Prostate gland (tissue), 2 donors: ENCODE data around the gene LRRC18. TPM values are rescaled to one million over a fixed set of nuclear protein-coding genes. Genes with fewer than 3 reads are reported as not detected.

Experiments
- DNase-seq: peaks from one replicate; pipeline ENCODE4 v3.0.0-alpha.2; 2019; ENCODE audit warnings: low spot score
- H3K27ac ChIP-seq, 2 donors: fragments of 200-600 bp; sonication (generic); 2 replicates each; pipeline ENCODE4 v1.5.1; 2017 to 2019
- H3K27me3 ChIP-seq: fragments of 200-600 bp; sonication (generic); replicated peaks from 2 replicates; pipeline ENCODE4 v1.5.1; 2019; ENCODE audit not compliant: insufficient read depth
- H3K36me3 ChIP-seq, 2 donors: fragments of 200-600 bp; sonication (generic); 1 replicate in 1 of 2; 2 replicates in 1 of 2; pipeline versions ENCODE4 v1.5.1 to v1.8.1; 2017 to 2019
- H3K4me1 ChIP-seq: fragments of 200-600 bp; sonication (generic); replicated peaks from 2 replicates; pipeline ENCODE4 v1.5.1; 2019
- H3K4me3 ChIP-seq, 2 donors: fragments of 200-600 bp; sonication (generic); 2 replicates each; pipeline ENCODE4 v1.5.1; 2017 to 2019
- H3K9me3 ChIP-seq: fragments of 200-600 bp; sonication (generic); 2 replicates; pipeline ENCODE4 v1.5.1; 2017
- CTCF ChIP-seq, 4 experiments: fragments of 200-600 bp in 2 of 4; fragments of 450-650 bp in 2 of 4; sonication (generic) in 2 of 4; IDR thresholded peaks; 1 replicate in 3 of 4; 2 replicates in 1 of 4; pipeline ENCODE4 v1.5.1; 2016 to 2019; ENCODE audit warnings: antibody characterized with exemption in 4 of 4, mild to moderate bottlenecking in 2 of 4, moderate library complexity in 2 of 4
- POLR2A ChIP-seq: fragments of 450-650 bp; IDR thresholded peaks from one replicate; pipeline ENCODE4 v1.6.1; 2016; ENCODE audit warnings: antibody characterized with exemption, mild to moderate bottlenecking
- POLR2AphosphoS5 ChIP-seq: sonication (generic); formaldehyde crosslinking; IDR thresholded peaks from one replicate; pipeline ENCODE4 v1.6.1; 2017; ENCODE audit warnings: antibody characterized with exemption
- WGBS: methylation state at CpG from one replicate; pipeline ENCODE4 v1.1.5; 2018; 5-methylcytosine and 5-hydroxymethylcytosine counted together
- intact Hi-C: fragments of 100-400 bp; cut with DNase I; formaldehyde crosslinking; loops from one replicate; pipeline ENCODE4 v1.14.2; 2022
- total RNA-seq, 2 donors: library from RNA; depleted of rRNA; stranded (reverse); fragments of >200 nt; gene quantifications; one replicate each; pipeline ENCODE4 v1.1.0, GENCODE V29; 2016

Gene LRRC18
- total RNA-seq, 2 donors from 2014 or later, result 2.6 TPM; not detected in 1

- Histone ChIP-seq H3K27me3 (no peaks in the 10 kb centered on the region), H3K36me3 (no peaks in the 10 kb centered on the region), H3K4me3 (no peak overlapping the region), H3K9me3 (no peaks in the 10 kb centered on the region), H3K27ac (no peak overlapping the region), H3K4me1 (no peaks in the 10 kb centered on the region)
- 80% methylated on average over 2 of the region's 2 CpGs for WGBS
- TF ChIP-seq CTCF (IDR thresholded peaks at IDR 0.05), result no peak
- no peak for TF ChIP-seq POLR2AphosphoS5
- TF ChIP-seq POLR2A, result no peak
- no peak for DNase-seq
- intact Hi-C loops, result no loop called here
These were observed 32.8 kb downstream of the LRRC18 start for GRCh38 chr10:48906841-48907240.

- Histone ChIP-seq H3K27me3 (no peaks in the 10 kb centered on the region), H3K4me1 (no peaks in the 10 kb centered on the region), H3K9me3 (no peaks in the 10 kb centered on the region), H3K4me3 (no peak overlapping the region), H3K27ac (no peak overlapping the region), H3K36me3 (no peaks in the 10 kb centered on the region)
- TF ChIP-seq CTCF (IDR thresholded peaks at IDR 0.05), result no peak
- no peak for TF ChIP-seq POLR2AphosphoS5
- TF ChIP-seq POLR2A, result no peak
- DNase-seq, result no peak
- intact Hi-C loops, result no loop called here
- 100% methylated on average over 2 of the region's 2 CpGs for WGBS
These were observed 34.3 kb downstream of the LRRC18 start for GRCh38 chr10:48905311-48905710.

- Histone ChIP-seq H3K36me3 (no peaks in the 10 kb centered on the region), H3K27ac (no peak overlapping the region), H3K9me3 (no peaks in the 10 kb centered on the region), H3K4me3 (no peak overlapping the region), H3K27me3 (no peaks in the 10 kb centered on the region), H3K4me1 (no peaks in the 10 kb centered on the region)
- intact Hi-C loops, result no loop called here
- 93% methylated on average over 2 of the region's 2 CpGs for WGBS
- no peak for DNase-seq
- TF ChIP-seq POLR2AphosphoS5, result no peak
- TF ChIP-seq POLR2A, result no peak
- no peak for TF ChIP-seq CTCF (IDR thresholded peaks at IDR 0.05)
These were observed 34.8 kb downstream of the LRRC18 start for GRCh38 chr10:48904861-48905260.

GRCh38 chr10:48903151-48903550 is 36.5 kb downstream of the LRRC18 start:
- Histone ChIP-seq H3K4me3 (no peak overlapping the region), H3K27ac (no peak overlapping the region), H3K9me3 (no peaks in the 10 kb centered on the region), H3K36me3 (no peaks in the 10 kb centered on the region), H3K4me1 (no peaks in the 10 kb centered on the region), H3K27me3 (no peaks in the 10 kb centered on the region)
- intact Hi-C loops, result no loop called here
- no peak for DNase-seq
- 42% methylated on average over 2 of the region's 2 CpGs for WGBS
- TF ChIP-seq POLR2A (no peak), CTCF (IDR thresholded peaks at IDR 0.05) (no peak), POLR2AphosphoS5 (no peak)

GRCh38 chr10:48902096-48902495 is 37.5 kb downstream of the LRRC18 start:
- Histone ChIP-seq H3K4me3 (no peak overlapping the region), H3K9me3 (no peaks in the 10 kb centered on the region), H3K4me1 (no peaks in the 10 kb centered on the region), H3K27me3 (no peaks in the 10 kb centered on the region), H3K36me3 (no peaks in the 10 kb centered on the region), H3K27ac (no peak overlapping the region)
- intact Hi-C loops, result no loop called here
- 96% methylated on average over 7 of the region's 7 CpGs for WGBS
- TF ChIP-seq CTCF (IDR thresholded peaks at IDR 0.05) (no peak), POLR2AphosphoS5 (no peak), POLR2A (no peak)
- DNase-seq, result no peak
